OCI-LY1 (cell line): ENCODE data around the gene PRDM8.

Experiments used
- H2AFZ ChIP-seq: fragments of 200-600 bp; sonication (generic), shearing (Covaris generic); 2 replicates; pipeline ENCODE4 v1.6.0; 2014; ENCODE audit warnings: antibody characterized with exemption, mild to moderate bottlenecking, low read length
- H3F3A ChIP-seq: fragments of 200-600 bp; sonication (generic), shearing (Covaris generic); 2 replicates; pipeline ENCODE4 v1.6.0; 2014; ENCODE audit warnings: mild to moderate bottlenecking, antibody characterized with exemption, low read length, moderate library complexity; ENCODE audit not compliant: insufficient read depth
- H3K27ac ChIP-seq: fragments of 200-600 bp; sonication (generic); 2 replicates; pipeline ENCODE4 v1.5.1; 2014; ENCODE audit warnings: low read length, mixed run types, mild to moderate bottlenecking, low read depth; ENCODE audit not compliant: poor library complexity, severe bottlenecking
- H3K27me3 ChIP-seq: fragments of 200-600 bp; sonication (generic); 2 replicates; pipeline ENCODE4 v1.6.0; 2014; ENCODE audit warnings: antibody characterized with exemption, mild to moderate bottlenecking, low read length, moderate library complexity; ENCODE audit not compliant: insufficient read depth
- H3K36me3 ChIP-seq: fragments of 200-600 bp; sonication (generic); 2 replicates; pipeline ENCODE4 v1.6.1; 2014; ENCODE audit warnings: mild to moderate bottlenecking, antibody characterized with exemption, low read length, moderate library complexity, mixed read lengths; ENCODE audit not compliant: insufficient read depth
- H3K4me1 ChIP-seq: fragments of 200-600 bp; sonication (generic); 2 replicates; pipeline ENCODE4 v1.5.1; 2014; ENCODE audit warnings: mild to moderate bottlenecking, low read length, moderate library complexity; ENCODE audit not compliant: insufficient read depth, severe bottlenecking
- H3K4me2 ChIP-seq: fragments of 200-600 bp; sonication (generic), shearing (Covaris generic); 2 replicates; pipeline ENCODE4 v1.6.1; 2014; ENCODE audit warnings: low read length
- H3K4me3 ChIP-seq: fragments of 200-600 bp; sonication (generic); 2 replicates; pipeline ENCODE4 v1.5.1; 2014; ENCODE audit warnings: low read length, low read depth, mild to moderate bottlenecking, mixed read lengths; ENCODE audit not compliant: poor library complexity, severe bottlenecking
- H3K79me2 ChIP-seq: fragments of 200-600 bp; shearing (Covaris generic); 2 replicates; pipeline ENCODE4 v1.6.1; 2016; ENCODE audit warnings: mixed run types, low read length, mixed read lengths; ENCODE audit not compliant: insufficient read depth
- H3K9ac ChIP-seq: fragments of 200-600 bp; sonication (generic), shearing (Covaris generic); 2 replicates; pipeline ENCODE4 v1.6.1; 2014; ENCODE audit warnings: mild to moderate bottlenecking, low read length, mixed read lengths
- H3K9me2 ChIP-seq: fragments of 200-600 bp; sonication (generic), shearing (Covaris generic); 2 replicates; pipeline ENCODE4 v1.6.1; 2014; ENCODE audit warnings: low read depth, mild to moderate bottlenecking, low read length, mixed read lengths
- H3K9me3 ChIP-seq: fragments of 200-600 bp; shearing (Covaris generic); 2 replicates; pipeline ENCODE4 v1.6.1; 2014; ENCODE audit warnings: low read length, mixed read lengths
- H4K20me1 ChIP-seq: fragments of 200-600 bp; sonication (generic), shearing (Covaris generic); 2 replicates; pipeline ENCODE4 v1.6.0; 2016; ENCODE audit warnings: mild to moderate bottlenecking, low read length; ENCODE audit not compliant: insufficient read depth
- EZH2 ChIP-seq: fragments of 200-600 bp; sonication (generic), shearing (Covaris generic); IDR thresholded peaks from 2 replicates; pipeline ENCODE4 v1.8.0; 2017; ENCODE audit warnings: borderline replicate concordance, mixed run types, mild to moderate bottlenecking, antibody characterized with exemption, low read length, moderate library complexity, mixed read lengths
- TF ChIP-seq, protein P1 (sequence below): fragments of 200-600 bp; sonication (generic), shearing (Covaris generic); IDR thresholded peaks from 2 replicates; pipeline ENCODE4 v1.5.1; 2017; ENCODE audit warnings: mild to moderate bottlenecking, antibody characterized with exemption, low read length, moderate library complexity, mixed read lengths

PRDM8 gene

DNA sequence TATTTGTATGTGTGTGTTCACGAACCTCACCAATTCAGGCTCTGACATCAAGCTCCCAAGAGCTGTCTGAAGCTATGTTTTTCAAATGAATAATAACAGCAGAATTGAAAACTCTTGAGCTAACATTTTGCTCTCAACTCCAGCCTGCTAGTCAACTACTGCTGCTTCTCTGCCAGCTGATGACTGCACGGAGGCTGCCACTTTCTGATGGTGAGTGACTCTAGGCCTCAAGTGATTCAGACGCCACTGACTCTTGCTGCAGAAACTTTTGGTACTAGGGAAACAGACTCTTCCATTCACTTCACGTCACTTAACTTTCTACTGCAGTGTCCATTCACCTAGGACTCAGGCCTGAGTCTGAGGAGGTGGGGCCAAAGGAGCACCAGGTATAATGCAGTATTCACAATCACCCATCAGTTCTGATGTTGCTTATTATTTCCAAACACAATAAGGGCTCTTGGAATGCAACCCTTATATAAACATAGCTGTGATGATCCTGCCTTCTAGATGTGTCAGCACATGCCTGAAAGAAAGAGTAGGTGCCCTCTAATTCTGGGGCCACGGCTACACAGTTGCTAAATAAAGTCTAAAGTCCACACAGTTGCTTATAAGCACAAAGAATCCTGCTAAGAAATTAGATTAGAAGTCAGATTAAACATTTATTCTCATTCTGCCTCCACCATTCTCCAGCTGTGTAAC, 16.0 kb downstream of the PRDM8 start:
- Histone ChIP-seq H3K27ac (no peak overlapping the region), H3K27me3 (no peaks in the 10 kb centered on the region), H3K9me2 (no peaks in the 10 kb centered on the region), H3K9me3 (no peaks in the 10 kb centered on the region), H2AFZ (no peak overlapping the region), H4K20me1 (no peaks in the 10 kb centered on the region), H3K4me3 (no peak overlapping the region), H3K9ac (no peak overlapping the region), H3K36me3 (no peaks in the 10 kb centered on the region), H3K79me2 (no peaks in the 10 kb centered on the region), H3K4me2 (no peak overlapping the region), H3K4me1 (no peaks in the 10 kb centered on the region), H3F3A (no peaks in the 10 kb centered on the region)
- TF ChIP-seq, protein P1, sequence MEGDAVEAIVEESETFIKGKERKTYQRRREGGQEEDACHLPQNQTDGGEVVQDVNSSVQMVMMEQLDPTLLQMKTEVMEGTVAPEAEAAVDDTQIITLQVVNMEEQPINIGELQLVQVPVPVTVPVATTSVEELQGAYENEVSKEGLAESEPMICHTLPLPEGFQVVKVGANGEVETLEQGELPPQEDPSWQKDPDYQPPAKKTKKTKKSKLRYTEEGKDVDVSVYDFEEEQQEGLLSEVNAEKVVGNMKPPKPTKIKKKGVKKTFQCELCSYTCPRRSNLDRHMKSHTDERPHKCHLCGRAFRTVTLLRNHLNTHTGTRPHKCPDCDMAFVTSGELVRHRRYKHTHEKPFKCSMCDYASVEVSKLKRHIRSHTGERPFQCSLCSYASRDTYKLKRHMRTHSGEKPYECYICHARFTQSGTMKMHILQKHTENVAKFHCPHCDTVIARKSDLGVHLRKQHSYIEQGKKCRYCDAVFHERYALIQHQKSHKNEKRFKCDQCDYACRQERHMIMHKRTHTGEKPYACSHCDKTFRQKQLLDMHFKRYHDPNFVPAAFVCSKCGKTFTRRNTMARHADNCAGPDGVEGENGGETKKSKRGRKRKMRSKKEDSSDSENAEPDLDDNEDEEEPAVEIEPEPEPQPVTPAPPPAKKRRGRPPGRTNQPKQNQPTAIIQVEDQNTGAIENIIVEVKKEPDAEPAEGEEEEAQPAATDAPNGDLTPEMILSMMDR = no peak
- no peak for TF ChIP-seq EZH2

DNA sequence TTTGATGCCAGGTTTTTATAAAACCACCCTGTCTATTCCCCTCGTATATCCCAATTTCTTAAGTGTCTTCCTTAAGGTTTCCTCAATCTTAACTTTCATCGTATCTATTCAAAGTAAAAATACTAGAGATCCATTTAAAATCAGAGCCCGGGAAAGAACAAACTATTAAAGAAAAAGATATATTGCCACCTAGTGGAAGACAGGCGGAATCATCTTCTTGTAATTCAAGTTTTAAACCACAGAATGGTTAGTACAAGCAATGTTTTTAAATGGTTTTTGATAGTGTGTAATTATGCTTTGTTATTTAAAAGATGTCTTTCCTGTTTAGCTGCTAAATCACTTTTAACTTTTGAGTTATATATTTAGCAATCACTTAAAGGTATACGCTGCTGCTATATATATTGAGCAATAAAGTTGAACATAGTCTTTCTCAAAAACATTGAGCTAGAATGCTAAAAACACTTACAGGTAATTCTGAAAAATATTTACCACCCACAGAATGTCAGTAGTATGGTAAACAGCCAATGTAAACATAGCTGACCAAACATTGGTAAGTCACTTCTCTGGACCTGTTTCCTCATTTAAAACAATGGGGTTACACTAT, 18.2 kb downstream of the PRDM8 start:
- H3K9me2 ChIP-seq = no peaks in the 10 kb centered on the region
- no peaks in the 10 kb centered on the region for H3F3A ChIP-seq
- H3K27ac ChIP-seq = no peak overlapping the region
- H3K9ac ChIP-seq = no peak overlapping the region
- no peaks in the 10 kb centered on the region for H3K9me3 ChIP-seq
- no peaks in the 10 kb centered on the region for H3K4me1 ChIP-seq
- H3K36me3 ChIP-seq = no peaks in the 10 kb centered on the region
- no peak overlapping the region for H2AFZ ChIP-seq
- no peak overlapping the region for H3K4me2 ChIP-seq
- no peaks in the 10 kb centered on the region for H3K79me2 ChIP-seq
- no peaks in the 10 kb centered on the region for H3K27me3 ChIP-seq
- no peak for TF ChIP-seq EZH2
- TF ChIP-seq, protein P1 = peak; percentile 74
- no peaks in the 10 kb centered on the region for H4K20me1 ChIP-seq
- H3K4me3 ChIP-seq = no peak overlapping the region

DNA sequence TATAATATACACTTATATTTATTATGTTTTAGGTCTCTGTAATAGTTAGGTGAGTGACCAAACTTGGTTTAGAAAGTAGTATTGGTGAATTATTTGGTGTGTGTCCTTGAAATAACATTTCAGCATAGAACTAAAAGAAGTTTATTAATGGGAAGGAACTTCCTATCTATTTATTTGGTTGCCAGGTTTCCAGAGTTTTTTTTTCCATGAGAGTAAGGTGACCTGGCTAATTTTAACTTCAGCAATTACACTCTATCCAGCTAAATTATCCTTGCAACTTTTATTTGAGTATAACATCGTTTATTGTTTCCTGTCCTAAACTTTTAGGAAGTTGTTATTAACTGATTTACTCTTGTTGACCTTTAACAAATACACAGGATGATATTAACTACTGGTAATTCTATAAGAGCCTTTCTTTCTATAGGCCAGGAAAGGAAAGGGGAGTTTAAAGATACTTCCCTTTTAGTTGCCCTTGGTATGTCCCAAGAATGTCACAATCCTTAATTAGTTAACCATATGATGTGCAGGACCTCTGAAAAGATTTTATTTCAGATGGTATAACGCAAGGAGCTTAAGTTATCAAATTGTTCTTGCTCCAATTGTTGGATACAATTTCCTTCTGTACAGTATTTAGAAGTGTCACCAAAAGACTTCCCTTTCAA, 18.9 kb downstream of the PRDM8 start:
- Histone ChIP-seq H3K27ac (no peak overlapping the region), H3K4me3 (no peak overlapping the region), H3K27me3 (no peaks in the 10 kb centered on the region), H4K20me1 (no peaks in the 10 kb centered on the region), H3K4me1 (no peaks in the 10 kb centered on the region), H3K4me2 (no peak overlapping the region), H3K9ac (no peak overlapping the region), H3F3A (no peaks in the 10 kb centered on the region), H3K9me2 (no peaks in the 10 kb centered on the region), H3K79me2 (no peaks in the 10 kb centered on the region), H3K36me3 (no peaks in the 10 kb centered on the region), H2AFZ (no peak overlapping the region), H3K9me3 (no peaks in the 10 kb centered on the region)
- TF ChIP-seq EZH2 = no peak
- TF ChIP-seq, protein P1 = no peak
